B cell (primary cell): Measurements from ENCODE around the gene DTNA. TPM values are rescaled to one million over a fixed set of nuclear protein-coding genes. Genes with fewer than 3 reads are reported as not detected.

ENCODE experiments used
- ATAC-seq: fragments of 200-7000 bp; cut with Tn5 transposase; one replicate; pipeline ENCODE4 v1.10.0; 2021; ENCODE audit warnings: low read depth, mild to moderate bottlenecking, moderate number of reproducible peaks, moderate library complexity
- CTCF ChIA-PET: fragments of 350-600 bp; sonication (Branson Sonifier 250); formaldehyde crosslinking; loops from one replicate; lab custom pipeline; 2021; ENCODE audit warnings: antibody characterized with exemption, inconsistent platforms; lab: Charles Lee
- POLR2A ChIA-PET: fragments of 350-600 bp; sonication (Branson Sonifier 250); formaldehyde crosslinking; loops from one replicate; lab custom pipeline; 2021; ENCODE audit warnings: antibody characterized with exemption; lab: Charles Lee
- DNase-seq: peaks from one replicate; pipeline ENCODE4 v3.0.0; 2013
- H2AFZ ChIP-seq: 2 replicates; pipeline ENCODE4 v1.6.1; 2012; ENCODE audit warnings: mild to moderate bottlenecking, low read depth, low read length; ENCODE audit not compliant: insufficient read depth, poor library complexity, severe bottlenecking
- H3K27ac ChIP-seq, 2 donors: 1 replicate in 1 of 2; 2 replicates in 1 of 2; pipeline ENCODE4 v1.5.1; 2012 to 2013; ENCODE audit warnings: low read length in 2 of 2, mild to moderate bottlenecking in 2 of 2, moderate library complexity in 1 of 2
- H3K27me3 ChIP-seq, 4 experiments: fragments of 200-600 bp in 1 of 4; sonication (generic) in 1 of 4; replicated peaks in 1 of 4; 1 replicate in 2 of 4; 2 replicates in 2 of 4; pipeline versions ENCODE4 v1.6.1 to v1.7.0; 2013 to 2016; ENCODE audit warnings: low read length in 3 of 4, mild to moderate bottlenecking in 2 of 4, mixed read lengths in 1 of 4, moderate library complexity in 1 of 4; ENCODE audit not compliant: insufficient read depth in 4 of 4, control insufficient read depth in 3 of 4; ENCODE audit errors: control extremely low read depth in 1 of 4
- H3K36me3 ChIP-seq, 2 experiments: replicated peaks in 1 of 2; 1 replicate in 1 of 2; 2 replicates in 1 of 2; pipeline versions ENCODE4 v1.6.1 to v1.7.1; 2013; ENCODE audit warnings: low read length in 1 of 2; ENCODE audit not compliant: insufficient read depth in 2 of 2, control insufficient read depth in 1 of 2; ENCODE audit errors: control extremely low read depth in 1 of 2, extremely low read depth in 1 of 2
- H3K4me1 ChIP-seq, 2 donors: fragments of 200-600 bp in 1 of 2; sonication (generic) in 1 of 2; 1 replicate in 1 of 2; 2 replicates in 1 of 2; pipeline versions ENCODE4 v1.5.1 to v1.6.1; 2013 to 2017; ENCODE audit warnings: low read length in 2 of 2; ENCODE audit not compliant: control insufficient read depth in 2 of 2, insufficient read depth in 2 of 2
- H3K4me2 ChIP-seq: replicated peaks from 2 replicates; pipeline ENCODE3; 2012; ENCODE audit warnings: mild to moderate bottlenecking, low read depth, low read length; ENCODE audit not compliant: poor library complexity, severe bottlenecking
- H3K4me3 ChIP-seq, 5 experiments: fragments of 200-600 bp in 1 of 5; sonication (generic) in 1 of 5; 1 replicate in 3 of 5; 2 replicates in 2 of 5; pipeline versions ENCODE4 v1.5.1 to v1.7.0; 2011 to 2016; ENCODE audit warnings: low read length in 4 of 5, mild to moderate bottlenecking in 4 of 5, low read depth in 2 of 5, control low read depth in 1 of 5, moderate library complexity in 1 of 5; ENCODE audit not compliant: insufficient read depth in 1 of 5; ENCODE audit errors: control extremely low read depth in 1 of 5, extremely low read depth in 1 of 5
- H3K79me2 ChIP-seq: fragments of 200-600 bp; sonication (generic); one replicate; pipeline ENCODE4 v1.6.0; 2016; ENCODE audit warnings: low read length; ENCODE audit not compliant: control insufficient read depth, insufficient read depth
- H3K9ac ChIP-seq: fragments of 200-600 bp; sonication (generic); 2 replicates; pipeline ENCODE4 v1.6.1; 2017; ENCODE audit warnings: mild to moderate bottlenecking, low read length, moderate library complexity
- H3K9me3 ChIP-seq, 3 donors: one replicate each; pipeline versions ENCODE4 v1.6.1 to v1.7.1; 2013; ENCODE audit warnings: low read length in 2 of 3; ENCODE audit not compliant: control insufficient read depth in 2 of 3, insufficient read depth in 1 of 3; ENCODE audit errors: control extremely low read depth in 1 of 3
- H4K20me1 ChIP-seq: 2 replicates; pipeline ENCODE4 v1.6.0; 2012; ENCODE audit warnings: mild to moderate bottlenecking, low read length; ENCODE audit not compliant: insufficient read depth, control insufficient read depth, poor library complexity, severe bottlenecking
- H3K27ac Mint-ChIP-seq: one replicate; pipeline ENCODE4 v1.8.0; 2021; ENCODE audit warnings: mixed read lengths
- H3K27me3 Mint-ChIP-seq: one replicate; pipeline ENCODE4 v1.8.0; 2021; ENCODE audit warnings: mixed read lengths
- H3K4me1 Mint-ChIP-seq: one replicate; pipeline ENCODE4 v1.8.0; 2021; ENCODE audit warnings: mixed read lengths
- H3K4me3 Mint-ChIP-seq: one replicate; pipeline ENCODE4 v1.8.0; 2021; ENCODE audit warnings: mixed read lengths
- H3K9me3 Mint-ChIP-seq: one replicate; pipeline ENCODE4 v1.8.0; 2022; ENCODE audit warnings: mixed read lengths; ENCODE audit not compliant: insufficient read depth
- CTCF ChIP-seq: fragments of 200-600 bp; IDR thresholded peaks from one replicate; pipeline ENCODE4 v1.8.0; 2022; ENCODE audit warnings: antibody characterized with exemption, mild to moderate bottlenecking
- EZH2 ChIP-seq: IDR thresholded peaks from 2 replicates; pipeline ENCODE4 v1.6.1; 2012; ENCODE audit warnings: borderline replicate concordance, low read depth, mild to moderate bottlenecking, moderate library complexity, low read length; ENCODE audit not compliant: insufficient read depth, poor library complexity, severe bottlenecking
- WGBS: methylation state at CpG from one replicate; pipeline ENCODE4 v1.1.5; 2013; ENCODE audit warnings: missing lambda C conversion rate; ENCODE audit not compliant: insufficient coverage; 5-methylcytosine and 5-hydroxymethylcytosine counted together
- intact Hi-C: fragments of 100-400 bp; cut with micrococcal nuclease; formaldehyde crosslinking; loops from one replicate; pipeline ENCODE4 v1.10.0; 2022
- polyA plus RNA-seq: library from polyadenylated mRNA; depleted of rRNA; stranded (reverse); fragments of >200 nt; gene quantifications from 2 replicates; pipeline ENCODE4 v1.2.3, GENCODE V29; 2012
- total RNA-seq, 2 donors: library from RNA; stranded (reverse); fragments of 120-200 nt in 1 of 2; gene quantifications; 1 replicate in 1 of 2; 2 replicates in 1 of 2; pipeline versions ENCODE4 v1.2.3 to v1.2.4, GENCODE V29; 2013 to 2022

DTNA gene
- total and polyA plus RNA-seq, 2 donors (not counting 1 experiment from before 2014, with no cell fraction given) = not detected

GRCh38 chr18:34796035-34796657, 86.0 kb downstream of the DTNA start:
- intact Hi-C loops = no loop called here
- H3K27me3 Mint-ChIP-seq = peaks cover 8% of the 10 kb centered on the region
- no peaks in the 10 kb centered on the region for H3K9me3 Mint-ChIP-seq
- H3K4me1 ChIP-seq = no peaks in the 10 kb centered on the region
- DNase-seq = no peak
- no peaks in the 10 kb centered on the region for H4K20me1 ChIP-seq
- no peak for TF ChIP-seq EZH2
- no peak for TF ChIP-seq CTCF
- no peak overlapping the region for H3K4me3 Mint-ChIP-seq
- no CpG with 5 or more reads among the region's 7 CpGs for WGBS
- H3K27ac ChIP-seq = no peak overlapping the region
- no peak for ATAC-seq
- H3K36me3 ChIP-seq = no peaks in the 10 kb centered on the region
- H3K4me1 Mint-ChIP-seq = no peaks in the 10 kb centered on the region
- no peak overlapping the region for H3K4me3 ChIP-seq
- no peak overlapping the region for H3K27ac Mint-ChIP-seq
- H3K79me2 ChIP-seq = no peaks in the 10 kb centered on the region
- H3K9me3 ChIP-seq = no peaks in the 10 kb centered on the region
- H3K9ac ChIP-seq = no peak overlapping the region
- no peak overlapping the region for H3K4me2 ChIP-seq
- CTCF ChIA-PET = no interaction called here
- H3K27me3 ChIP-seq = no peaks in the 10 kb centered on the region
- POLR2A ChIA-PET = no interaction called here
- H2AFZ ChIP-seq = no peak overlapping the region

- no peaks in the 10 kb centered on the region for H3K9me3 Mint-ChIP-seq
- WGBS = no CpG with 5 or more reads among the region's 4 CpGs
- DNase-seq (no peak), ATAC-seq (no peak)
- H3K9me3 ChIP-seq = no peaks in the 10 kb centered on the region
- POLR2A ChIA-PET = no interaction called here
- intact Hi-C loops = no loop called here
- H3K4me3 ChIP-seq = no peak overlapping the region
- CTCF ChIA-PET = no interaction called here
- no peaks in the 10 kb centered on the region for H3K79me2 ChIP-seq
- no peak overlapping the region for H3K4me3 Mint-ChIP-seq
- no peak overlapping the region for H3K27ac Mint-ChIP-seq
- no peaks in the 10 kb centered on the region for H3K4me1 ChIP-seq
- H3K4me1 Mint-ChIP-seq = no peaks in the 10 kb centered on the region
- no peaks in the 10 kb centered on the region for H4K20me1 ChIP-seq
- peaks cover 15% of the 10 kb centered on the region for H3K27me3 Mint-ChIP-seq
- H3K36me3 ChIP-seq = no peaks in the 10 kb centered on the region
- no peaks in the 10 kb centered on the region for H3K27me3 ChIP-seq
- TF ChIP-seq CTCF (no peak), EZH2 (no peak)
- no peak overlapping the region for H3K4me2 ChIP-seq
- H3K9ac ChIP-seq = no peak overlapping the region
- no peak overlapping the region for H2AFZ ChIP-seq
- H3K27ac ChIP-seq = no peak overlapping the region
These were observed 89.2 kb downstream of the DTNA start for GRCh38 chr18:34799291-34799690.
